Keratinocyte (primary cell): ENCODE results near the gene SHQ1. TPM values are rescaled to one million over a fixed set of nuclear protein-coding genes. Genes with fewer than 3 reads are reported as not detected.

Experiments
- DNase-seq: peaks from one replicate; pipeline ENCODE4 v3.0.0-alpha.2; 2011; ENCODE audit warnings: low read depth, missing footprints, low spot score
- FAIRE-seq: peaks from 2 replicates; lab custom pipeline; 2011; peaks lifted over from hg19 to GRCh38; lab: Jason Lieb, UNC
- H2AFZ ChIP-seq: 2 replicates; pipeline ENCODE4 v1.6.0; 2012; ENCODE audit warnings: low read length, control low read depth, inconsistent platforms; ENCODE audit not compliant: control insufficient read depth
- H3K27ac ChIP-seq: 2 replicates; pipeline ENCODE4 v1.5.1; 2011; ENCODE audit warnings: low read length; ENCODE audit not compliant: control insufficient read depth, insufficient read depth
- H3K27me3 ChIP-seq: 3 replicates; pipeline ENCODE4 v1.6.0; 2011; ENCODE audit warnings: low read length; ENCODE audit not compliant: control insufficient read depth, insufficient read depth; ENCODE audit errors: extremely low read depth
- H3K36me3 ChIP-seq, 2 experiments: 2 replicates in 1 of 2; 3 replicates in 1 of 2; pipeline ENCODE4 v1.5.1; 2011; ENCODE audit warnings: low read length in 2 of 2, mild to moderate bottlenecking in 1 of 2; ENCODE audit not compliant: control insufficient read depth in 2 of 2, insufficient read depth in 2 of 2; ENCODE audit errors: extremely low read depth in 1 of 2
- H3K4me1 ChIP-seq: 3 replicates; pipeline ENCODE4 v1.5.1; 2011; ENCODE audit warnings: low read length; ENCODE audit not compliant: control insufficient read depth, insufficient read depth; ENCODE audit errors: extremely low read depth
- H3K4me2 ChIP-seq: 3 replicates; pipeline ENCODE4 v1.6.0; 2011; ENCODE audit warnings: low read depth, low read length; ENCODE audit not compliant: control insufficient read depth, insufficient read depth; ENCODE audit errors: extremely low read depth
- H3K4me3 ChIP-seq, 3 experiments: fragments of 200-600 bp in 1 of 3; sonication (generic) in 1 of 3; 2 replicates in 2 of 3; 3 replicates in 1 of 3; pipeline ENCODE4 v1.5.1; 2011 to 2016; ENCODE audit warnings: low read length in 3 of 3, mild to moderate bottlenecking in 3 of 3, control low read depth in 2 of 3, inconsistent platforms in 1 of 3, low read depth in 1 of 3, mixed read lengths in 1 of 3, mixed run types in 1 of 3, moderate library complexity in 1 of 3; ENCODE audit not compliant: control insufficient read depth in 2 of 3, insufficient read depth in 2 of 3; ENCODE audit errors: extremely low read depth in 1 of 3
- H3K79me2 ChIP-seq: 2 replicates; pipeline ENCODE4 v1.6.0; 2012; ENCODE audit warnings: low read length; ENCODE audit not compliant: control insufficient read depth, insufficient read depth
- H3K9ac ChIP-seq: 3 replicates; pipeline ENCODE4 v1.6.0; 2011; ENCODE audit warnings: low read length; ENCODE audit not compliant: control insufficient read depth, insufficient read depth; ENCODE audit errors: extremely low read depth
- H3K9me1 ChIP-seq: 3 replicates; pipeline ENCODE4 v1.6.0; 2011; ENCODE audit warnings: low read length; ENCODE audit not compliant: control insufficient read depth, insufficient read depth; ENCODE audit errors: extremely low read depth
- H3K9me3 ChIP-seq: 2 replicates; pipeline ENCODE4 v1.5.1; 2012; ENCODE audit warnings: low read depth, low read length; ENCODE audit not compliant: control insufficient read depth
- H4K20me1 ChIP-seq: 3 replicates; pipeline ENCODE4 v1.6.0; 2011; ENCODE audit warnings: low read length; ENCODE audit not compliant: control insufficient read depth, insufficient read depth; ENCODE audit errors: extremely low read depth
- EZH2 ChIP-seq: IDR thresholded peaks from one replicate; pipeline ENCODE4 v1.6.1; 2012; ENCODE audit warnings: inconsistent platforms, mild to moderate bottlenecking, low read length, moderate library complexity
- dilution Hi-C: fragments of 300-500 bp; cut with MboI; formaldehyde crosslinking; loops from one replicate; pipeline ENCODE4 v1.7.0; 2020; ENCODE audit warnings: low sequenced_read_pairs; ENCODE audit not compliant: extremely low pct_ligation_motif_present
- polyA plus RNA-seq, 5 experiments: library from polyadenylated mRNA; depleted of rRNA in 3 of 5; stranded (reverse) in 3 of 5; stranded (forward) in 1 of 5; unstranded in 1 of 5; fragments of >200 nt; gene quantifications; 1 replicate in 1 of 5; 2 replicates in 3 of 5; 3 replicates in 1 of 5; pipeline versions ENCODE4 v1.2.1 to v1.2.3, GENCODE V29; 2011 to 2012; ENCODE audit warnings: missing spikeins in 2 of 5, low read depth in 1 of 5, low replicate concordance in 1 of 5
- TF ChIP-seq, protein P1 (sequence below), 3 experiments: IDR thresholded peaks in 1 of 3; conservative IDR thresholded peaks in 1 of 3; optimal IDR thresholded peaks in 1 of 3; 2 replicates in 2 of 3; 3 replicates in 1 of 3; pipeline versions ENCODE3 to v1.5.1; 2011; ENCODE audit warnings: low read length in 3 of 3, mild to moderate bottlenecking in 3 of 3, moderate library complexity in 2 of 3, control low read depth in 1 of 3, inconsistent platforms in 1 of 3; ENCODE audit not compliant: insufficient read depth in 2 of 3; ENCODE audit errors: extremely low read depth in 1 of 3

SHQ1 gene
- polyA plus RNA-seq, 1 donor (not counting 4 experiments of a cell fraction or from before 2014, with no cell fraction given), result 17.7 TPM

DNA sequence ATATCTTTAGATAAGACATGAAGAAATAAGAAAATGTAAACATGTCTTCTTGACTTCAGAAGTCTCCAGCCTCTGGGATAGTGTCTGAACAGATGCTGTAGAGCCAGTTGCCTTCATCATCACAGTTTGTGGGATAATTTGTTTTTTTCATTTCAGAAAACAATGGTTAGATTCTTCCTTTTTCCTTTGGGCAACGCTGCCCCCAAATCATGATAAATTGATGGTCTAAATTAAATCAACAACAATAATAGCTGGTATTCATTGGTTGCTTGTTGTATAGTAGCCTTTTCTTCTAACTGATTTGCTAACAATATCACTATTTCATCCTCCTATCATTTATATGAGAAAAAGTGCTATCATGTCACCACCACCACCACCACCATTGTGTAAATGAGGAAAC, 12.6 kb upstream of the SHQ1 start:
- Histone ChIP-seq H3K36me3 (no peaks in the 10 kb centered on the region), H2AFZ (no peak overlapping the region), H4K20me1 (no peaks in the 10 kb centered on the region), H3K9me1 (no peaks in the 10 kb centered on the region), H3K9ac (no peak overlapping the region), H3K4me3 (no peak overlapping the region), H3K4me2 (no peak overlapping the region), H3K79me2 (no peaks in the 10 kb centered on the region), H3K9me3 (no peaks in the 10 kb centered on the region), H3K27me3 (no peaks in the 10 kb centered on the region), H3K4me1 (no peaks in the 10 kb centered on the region), H3K27ac (no peak overlapping the region)
- DNase-seq, result no peak
- dilution Hi-C loops, result no loop called here
- FAIRE-seq, result no peak
- TF ChIP-seq, protein P1, sequence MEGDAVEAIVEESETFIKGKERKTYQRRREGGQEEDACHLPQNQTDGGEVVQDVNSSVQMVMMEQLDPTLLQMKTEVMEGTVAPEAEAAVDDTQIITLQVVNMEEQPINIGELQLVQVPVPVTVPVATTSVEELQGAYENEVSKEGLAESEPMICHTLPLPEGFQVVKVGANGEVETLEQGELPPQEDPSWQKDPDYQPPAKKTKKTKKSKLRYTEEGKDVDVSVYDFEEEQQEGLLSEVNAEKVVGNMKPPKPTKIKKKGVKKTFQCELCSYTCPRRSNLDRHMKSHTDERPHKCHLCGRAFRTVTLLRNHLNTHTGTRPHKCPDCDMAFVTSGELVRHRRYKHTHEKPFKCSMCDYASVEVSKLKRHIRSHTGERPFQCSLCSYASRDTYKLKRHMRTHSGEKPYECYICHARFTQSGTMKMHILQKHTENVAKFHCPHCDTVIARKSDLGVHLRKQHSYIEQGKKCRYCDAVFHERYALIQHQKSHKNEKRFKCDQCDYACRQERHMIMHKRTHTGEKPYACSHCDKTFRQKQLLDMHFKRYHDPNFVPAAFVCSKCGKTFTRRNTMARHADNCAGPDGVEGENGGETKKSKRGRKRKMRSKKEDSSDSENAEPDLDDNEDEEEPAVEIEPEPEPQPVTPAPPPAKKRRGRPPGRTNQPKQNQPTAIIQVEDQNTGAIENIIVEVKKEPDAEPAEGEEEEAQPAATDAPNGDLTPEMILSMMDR (optimal IDR thresholded peaks at IDR 0.05 in 1 of 3, IDR thresholded peaks at IDR 0.05 in 1 of 3, conservative IDR thresholded peaks at IDR 0.05 in 1 of 3; ENCODE audit: extremely low read depth in 1 of 3, insufficient read depth in 2 of 3, low read length in 3 of 3), result no peak
- TF ChIP-seq EZH2, result no peak

DNA sequence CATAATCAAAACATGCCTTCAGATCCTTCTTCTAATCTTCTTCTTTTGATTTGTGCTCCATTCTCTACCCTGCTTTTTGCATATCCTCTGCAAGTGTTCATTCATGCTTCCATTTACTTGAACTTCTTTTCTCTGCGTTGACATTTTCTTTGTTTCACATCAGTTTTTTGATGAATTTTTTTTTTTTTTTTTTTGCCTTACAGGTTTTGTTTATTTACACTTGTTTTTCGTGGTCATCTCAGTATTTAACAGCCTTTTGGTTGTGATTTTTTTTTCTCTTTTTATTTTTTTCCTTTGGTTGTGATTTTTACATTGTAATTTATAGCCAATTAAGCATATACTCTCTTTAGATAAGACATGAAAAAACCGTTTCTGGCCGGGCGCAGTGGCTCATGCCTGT, 11.8 kb upstream of the SHQ1 start:
- DNase-seq (no peak), FAIRE-seq (no peak)
- no peaks in the 10 kb centered on the region for H3K36me3 ChIP-seq
- H4K20me1 ChIP-seq, result no peaks in the 10 kb centered on the region
- H3K9ac ChIP-seq, result no peak overlapping the region
- H3K4me2 ChIP-seq, result no peak overlapping the region
- H3K79me2 ChIP-seq, result no peaks in the 10 kb centered on the region
- H3K9me1 ChIP-seq, result no peaks in the 10 kb centered on the region
- H3K27ac ChIP-seq, result no peak overlapping the region
- no peaks in the 10 kb centered on the region for H3K27me3 ChIP-seq
- H3K4me1 ChIP-seq, result no peaks in the 10 kb centered on the region
- TF ChIP-seq EZH2, result no peak
- TF ChIP-seq, protein P1 (optimal IDR thresholded peaks at IDR 0.05 in 1 of 3, IDR thresholded peaks at IDR 0.05 in 1 of 3, conservative IDR thresholded peaks at IDR 0.05 in 1 of 3; ENCODE audit: extremely low read depth in 1 of 3, insufficient read depth in 2 of 3, low read length in 3 of 3), result no peak
- H3K9me3 ChIP-seq, result no peaks in the 10 kb centered on the region
- H2AFZ ChIP-seq, result no peak overlapping the region
- dilution Hi-C loops, result no loop called here
- no peak overlapping the region for H3K4me3 ChIP-seq
